ENCODE measurements around the gene LRRC36. TPM values are rescaled to one million over a fixed set of nuclear protein-coding genes. Genes with fewer than 3 reads are reported as not detected.

The LRRC36 gene
- total RNA-seq, 1 experiment from 2014 or later = not detected

GRCh38 chr16:67398546-67399217, 72.1 kb downstream of the LRRC36 start:
- no peaks in the 10 kb centered on the region for H4K20me1 ChIP-seq (ENCODE audit: insufficient read depth)
- no peaks in the 10 kb centered on the region for H3K9me2 ChIP-seq (ENCODE audit: insufficient read depth)
- TF ChIP-seq ZBTB33 (IDR thresholded peaks at IDR 0.05; ENCODE audit: extremely low read depth, insufficient replicate concordance, low read length) (no peak), YY1 (IDR thresholded peaks at IDR 0.05; ENCODE audit: extremely low read depth, insufficient replicate concordance, low read depth, low read length) (no peak), EGR1 (IDR thresholded peaks at IDR 0.05; ENCODE audit: low read depth) (no peak), CTCF (IDR thresholded peaks at IDR 0.05 in 2 of 3, conservative IDR thresholded peaks at IDR 0.05 in 1 of 3; ENCODE audit: borderline replicate concordance in 1 of 3, insufficient read depth in 1 of 3, low read depth in 2 of 3, low read length in 2 of 3) (no peak), ELF1 (IDR thresholded peaks at IDR 0.05; ENCODE audit: borderline replicate concordance, low read depth) (no peak), JUND (IDR thresholded peaks at IDR 0.05) (no peak), POLR2A (IDR thresholded peaks at IDR 0.05; ENCODE audit: borderline replicate concordance, extremely low read depth, insufficient read depth, insufficient read length) (no peak), SP1 (IDR thresholded peaks at IDR 0.05; ENCODE audit: low read depth) (no peak), SRF (IDR thresholded peaks at IDR 0.05; ENCODE audit: low read depth) (no peak), ZNF274 (IDR thresholded peaks at IDR 0.05; ENCODE audit: low read depth, low read length) (no peak), TCF7L2 (IDR thresholded peaks at IDR 0.05; ENCODE audit: borderline replicate concordance, extremely low read depth, insufficient read depth, insufficient read length) (no peak), ATF3 (IDR thresholded peaks at IDR 0.05) (no peak)
- no TSS peak for BruUV-seq (replicated peaks)
- H3K36me3 ChIP-seq (ENCODE audit: control insufficient read depth in 1 of 2, insufficient read depth in 2 of 2, low read length in 2 of 2) = no peaks in the 10 kb centered on the region
- no peak overlapping the region for H3K4me2 ChIP-seq (ENCODE audit: low read length)
- no peak overlapping the region for H3K4me3 ChIP-seq (replicated peaks in 1 of 2; ENCODE audit: low read depth in 1 of 2, low read length in 2 of 2)
- ATAC-seq (no peak), DNase-seq (ENCODE audit: low read depth, low spot score) (no peak)
- no peak overlapping the region for H2AFZ ChIP-seq (ENCODE audit: low read depth, low read length, poor library complexity, severe bottlenecking)
- H3K4me1 ChIP-seq (ENCODE audit: control insufficient read depth in 1 of 2, insufficient read depth in 2 of 2, low read length in 2 of 2) = peaks cover 11 to 22% of the 10 kb centered on the region in 2 experiments
- RAD21 ChIA-PET (ENCODE audit: low non-redundant PET in 1 of 2, low total read pairs in 2 of 2, uncharacterized antibody in 2 of 2, unreplicated experiment in 2 of 2) = no interaction called here
- H3K9ac ChIP-seq (ENCODE audit: low read length) = no peak overlapping the region
- H3K27me3 ChIP-seq (ENCODE audit: insufficient read depth, low read length) = no peaks in the 10 kb centered on the region
- CTCF ChIA-PET = interaction anchor here (1.4 kb wide), 1 partner anchor 138 kb away, joined by 4 read pairs; no protein-coding TSS in a partner anchor
- no peaks in the 10 kb centered on the region for H3K9me3 ChIP-seq (ENCODE audit: control insufficient read depth in 1 of 2, insufficient read depth in 1 of 2, low read depth in 1 of 2, low read length in 2 of 2)
- no peaks in the 10 kb centered on the region for H3K79me2 ChIP-seq (ENCODE audit: insufficient read depth, low read length)
- POLR2A ChIA-PET = no interaction called here
- no peak overlapping the region for H3K27ac ChIP-seq (ENCODE audit: low read depth, low read length)
- intact Hi-C loops (cut with micrococcal nuclease) = loop anchor here (5.0 kb wide), 1 partner anchor 136 kb away; no protein-coding TSS in a partner anchor
